ENCODE results near the gene TMEM201. TPM values are rescaled to one million over a fixed set of nuclear protein-coding genes. Genes with fewer than 3 reads are reported as not detected.

Gene TMEM201
- total and polyA plus RNA-seq, 9 of the 15 experiments (the other 6 are each of a cell fraction or from before 2014, with no cell fraction given) = 0.42 to 51.3 (median 7.4) TPM

DNA sequence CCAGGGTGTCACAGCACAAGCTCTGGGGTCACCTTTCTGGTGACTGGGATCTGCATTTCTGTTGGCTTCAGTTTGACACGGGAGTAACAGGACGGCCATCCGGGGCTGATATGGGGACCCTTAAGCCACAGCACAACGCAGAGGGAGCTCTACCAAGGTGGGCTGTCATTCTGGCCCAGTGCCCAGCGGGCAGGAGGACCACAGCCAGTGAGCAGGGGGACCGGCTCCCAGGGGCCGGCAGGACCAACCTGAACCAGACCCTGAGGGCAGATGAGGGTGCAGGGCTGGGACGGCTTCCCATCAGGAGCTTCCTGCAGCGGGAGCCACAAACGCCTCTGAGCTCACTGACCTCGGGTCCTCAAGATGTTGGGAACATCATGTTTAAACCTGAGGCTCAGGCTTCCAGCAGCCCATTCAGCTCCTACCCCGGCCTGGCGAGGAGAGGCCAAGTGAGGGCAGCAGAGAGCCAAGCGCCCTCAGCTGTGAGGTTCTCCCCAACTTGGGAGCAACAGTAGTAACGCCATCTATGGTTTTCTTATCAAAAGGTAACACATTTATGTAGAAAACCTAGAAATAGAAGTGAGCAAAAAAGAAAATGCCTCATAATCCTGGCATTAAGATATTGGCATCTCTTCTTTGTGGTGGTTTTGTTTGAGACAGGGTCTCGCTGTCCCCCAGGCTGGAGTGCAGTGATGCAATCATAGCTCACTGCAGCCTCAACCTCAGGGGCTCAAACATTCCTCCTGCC, 26.8 kb downstream of the TMEM201 start (continued):
- TF ChIP-seq ZNF644 (tag; IDR thresholded peaks at IDR 0.05; ENCODE audit: low read depth) (0 out of 2 replicates have a peak, but pooled peaks have one; percentile 29), CTCF (IDR thresholded peaks at IDR 0.05 in 2 of 3, conservative IDR thresholded peaks at IDR 0.05 in 1 of 3; ENCODE audit: insufficient read depth in 2 of 3, low read depth in 1 of 3, low read length in 3 of 3) (peak; percentile 96 to 97 (median 96)), TFAM (CRISPR knock-in tag; conservative IDR thresholded peaks at IDR 0.05) (no peak), TGIF2 (CRISPR knock-in tag; IDR thresholded peaks at IDR 0.05) (no peak), CEBPG (CRISPR knock-in tag; IDR thresholded peaks at IDR 0.05) (peak; percentile 71; the same call in 1 of the 2 replicates), CEBPG (tag; conservative IDR thresholded peaks at IDR 0.05 in 1 of 2, IDR thresholded peaks at IDR 0.05 in 1 of 2) (peak; percentile 76 to 82), NFIC (IDR thresholded peaks at IDR 0.05) (peak; percentile 73), SETDB1 (IDR thresholded peaks at IDR 0.05; ENCODE audit: low read length) (no peak), VEZF1 (CRISPR knock-in tag; IDR thresholded peaks at IDR 0.05) (peak; percentile 28; the same call in 1 of the 2 replicates), LEF1 (IDR thresholded peaks at IDR 0.05) (no peak), ZBTB17 (CRISPR knock-in tag; IDR thresholded peaks at IDR 0.05) (0 out of 2 replicates have a peak, but pooled peaks have one; percentile 16), PTRF (tag; IDR thresholded peaks at IDR 0.05) (0 out of 2 replicates have a peak, but pooled peaks have one; percentile 44), ZNF830 (CRISPR knock-in tag; IDR thresholded peaks at IDR 0.05) (0 out of 2 replicates have a peak, but pooled peaks have one; percentile 29), TAL1 (IDR thresholded peaks at IDR 0.05) (peak; percentile 21; the same call in 1 of the 2 replicates), TFAP4 (CRISPR knock-in tag; IDR thresholded peaks at IDR 0.05; ENCODE audit: borderline replicate concordance) (peak; percentile 97)
- TF ChIP-seq, protein P1, sequence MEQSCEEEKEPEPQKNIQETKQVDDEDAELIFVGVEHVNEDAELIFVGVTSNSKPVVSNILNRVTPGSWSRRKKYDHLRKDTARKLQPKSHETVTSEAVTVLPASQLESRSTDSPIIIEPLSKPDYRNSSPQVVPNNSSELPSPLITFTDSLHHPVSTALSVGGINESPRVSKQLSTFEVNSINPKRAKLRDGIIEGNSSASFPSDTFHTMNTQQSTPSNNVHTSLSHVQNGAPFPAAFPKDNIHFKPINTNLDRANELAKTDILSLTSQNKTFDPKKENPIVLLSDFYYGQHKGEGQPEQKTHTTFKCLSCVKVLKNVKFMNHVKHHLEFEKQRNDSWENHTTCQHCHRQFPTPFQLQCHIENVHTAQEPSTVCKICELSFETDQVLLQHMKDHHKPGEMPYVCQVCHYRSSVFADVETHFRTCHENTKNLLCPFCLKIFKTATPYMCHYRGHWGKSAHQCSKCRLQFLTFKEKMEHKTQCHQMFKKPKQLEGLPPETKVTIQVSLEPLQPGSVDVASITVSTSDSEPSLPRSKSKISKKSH (CRISPR knock-in tag; IDR thresholded peaks at IDR 0.05) = no peak
- TF ChIP-seq, protein P2, sequence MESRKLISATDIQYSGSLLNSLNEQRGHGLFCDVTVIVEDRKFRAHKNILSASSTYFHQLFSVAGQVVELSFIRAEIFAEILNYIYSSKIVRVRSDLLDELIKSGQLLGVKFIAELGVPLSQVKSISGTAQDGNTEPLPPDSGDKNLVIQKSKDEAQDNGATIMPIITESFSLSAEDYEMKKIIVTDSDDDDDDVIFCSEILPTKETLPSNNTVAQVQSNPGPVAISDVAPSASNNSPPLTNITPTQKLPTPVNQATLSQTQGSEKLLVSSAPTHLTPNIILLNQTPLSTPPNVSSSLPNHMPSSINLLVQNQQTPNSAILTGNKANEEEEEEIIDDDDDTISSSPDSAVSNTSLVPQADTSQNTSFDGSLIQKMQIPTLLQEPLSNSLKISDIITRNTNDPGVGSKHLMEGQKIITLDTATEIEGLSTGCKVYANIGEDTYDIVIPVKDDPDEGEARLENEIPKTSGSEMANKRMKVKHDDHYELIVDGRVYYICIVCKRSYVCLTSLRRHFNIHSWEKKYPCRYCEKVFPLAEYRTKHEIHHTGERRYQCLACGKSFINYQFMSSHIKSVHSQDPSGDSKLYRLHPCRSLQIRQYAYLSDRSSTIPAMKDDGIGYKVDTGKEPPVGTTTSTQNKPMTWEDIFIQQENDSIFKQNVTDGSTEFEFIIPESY (CRISPR knock-in tag; IDR thresholded peaks at IDR 0.05) = 0 out of 2 replicates have a peak, but pooled peaks have one; percentile 27

Data from K562 (cell line).